ENCODE results near the gene SUPT5H.

The SUPT5H gene

DNA sequence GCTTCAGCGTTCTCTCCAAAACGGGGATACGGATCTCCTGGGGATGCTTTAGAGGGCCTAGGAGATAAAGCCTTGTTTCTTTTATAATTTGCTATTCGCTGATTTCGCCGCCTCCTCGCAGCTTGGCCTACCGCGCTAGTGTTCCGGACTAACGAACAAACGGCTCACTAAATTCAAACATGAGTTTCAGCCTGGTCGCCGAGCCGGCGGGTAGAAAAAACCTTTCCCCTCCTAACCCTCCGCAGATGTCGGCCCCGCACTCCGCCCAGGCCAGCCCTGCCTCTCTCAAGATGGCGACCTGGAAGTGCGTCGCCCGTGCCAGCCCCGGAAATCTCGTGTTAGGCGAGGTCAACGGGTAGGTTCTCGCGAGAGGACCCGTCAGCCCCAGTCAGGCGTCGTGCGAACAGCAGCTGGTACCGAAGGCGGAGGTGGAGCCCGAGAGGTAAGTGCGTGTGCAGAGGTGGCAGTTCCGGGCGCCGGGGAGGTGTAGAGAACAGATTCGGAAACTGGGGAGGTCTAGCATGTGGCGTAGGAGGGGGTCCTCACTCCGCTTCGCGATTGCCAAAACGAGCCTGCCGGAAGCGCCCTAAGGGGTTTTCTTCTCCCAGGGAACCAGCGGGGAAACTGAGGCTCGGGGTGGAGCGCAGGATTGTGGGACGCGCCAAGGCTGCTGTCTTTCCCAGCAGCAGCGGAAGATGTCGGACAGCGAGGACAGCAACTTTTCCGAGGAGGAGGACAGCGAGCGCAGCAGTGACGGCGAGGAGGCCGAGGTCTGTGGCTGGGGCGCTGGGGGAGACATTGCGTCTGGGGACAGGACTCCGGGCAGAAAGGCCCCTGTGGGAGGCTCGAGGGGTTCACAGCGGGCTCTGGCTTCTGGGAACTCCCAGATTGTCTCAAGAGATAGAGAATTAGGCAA lies at the start of gene SUPT5H:
Gene SUPT5H, plus strand, starts transcription at position 387 of the 916 bp plus-strand sequence. Its CDS starts 309 bp downstream, at position 696.
- DNase-seq = peak; percentile 100

DNA sequence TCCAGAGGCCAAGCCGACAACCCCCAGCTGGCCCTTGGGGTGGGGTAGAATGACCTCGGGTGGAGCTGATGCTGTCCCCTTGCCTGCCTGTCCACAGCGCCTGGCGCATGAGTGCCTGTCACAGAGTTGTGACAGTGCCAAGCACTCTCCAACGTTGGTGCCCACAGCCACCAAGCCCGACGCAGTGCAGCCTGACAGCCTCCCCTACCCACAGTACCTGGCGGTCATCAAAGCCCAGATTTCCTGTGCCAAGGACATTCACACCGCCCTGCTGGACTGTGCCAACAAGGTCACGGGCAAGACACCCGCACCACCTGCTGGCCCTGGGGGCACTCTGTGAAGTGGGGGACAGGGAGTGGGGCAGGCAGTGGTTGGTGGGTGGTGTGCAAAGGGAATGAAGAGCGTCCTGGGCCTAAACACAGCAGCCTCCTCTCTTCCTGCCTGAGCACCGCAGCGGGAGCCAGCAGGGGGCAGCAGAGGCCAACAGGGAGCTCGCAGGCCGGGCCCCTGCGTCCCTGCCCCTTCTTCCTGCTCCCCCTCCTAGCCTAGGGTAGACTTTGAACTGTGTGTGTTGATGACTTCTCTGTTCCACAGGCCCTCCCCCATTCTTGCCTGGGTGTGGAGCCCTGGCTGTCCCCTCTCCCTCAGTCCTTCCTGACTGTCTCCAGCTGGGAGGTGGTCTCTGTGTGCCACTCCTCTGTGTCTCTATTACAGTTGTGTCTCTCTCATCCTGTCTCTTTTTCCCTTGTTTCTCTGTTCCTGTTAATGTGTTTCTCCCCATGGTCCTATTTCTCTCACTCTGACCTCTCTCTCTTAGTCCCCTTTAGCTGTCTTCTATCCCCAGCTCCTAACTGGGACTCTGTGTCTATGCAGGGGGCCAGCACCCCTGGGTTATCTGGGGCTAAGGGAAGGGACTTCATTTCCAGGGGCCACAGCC lies 47.8 kb upstream of the SUPT5H start:
- peak; percentile 67 for DNase-seq

DNA sequence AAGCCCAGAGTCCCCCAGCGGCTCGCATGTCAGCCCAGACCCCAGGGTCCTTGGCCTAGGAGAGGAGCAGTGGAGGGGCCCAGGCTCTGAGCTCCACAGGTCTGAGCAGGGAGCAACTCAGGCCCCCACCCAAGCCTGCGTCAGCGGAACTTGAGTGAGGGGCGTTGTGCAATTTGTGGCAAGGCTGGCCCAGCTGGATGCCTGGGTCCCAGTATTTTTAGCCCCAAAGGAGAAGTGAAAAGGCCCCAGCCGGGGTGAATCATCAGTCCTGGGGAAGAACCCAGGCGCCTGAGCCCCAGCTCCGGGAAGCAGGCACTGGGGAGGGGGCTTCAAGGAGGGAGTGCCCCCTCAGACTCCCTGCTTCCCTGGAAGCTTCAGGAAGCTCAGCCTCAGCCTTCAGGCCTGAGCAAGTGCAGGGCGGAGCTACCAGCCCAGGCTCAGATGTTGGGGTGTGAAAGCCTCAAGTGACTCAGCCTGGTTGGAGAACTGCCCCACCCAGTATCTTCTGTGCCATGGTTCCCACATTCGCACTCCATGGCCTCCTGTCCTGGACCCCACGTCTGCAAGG lies 47.0 kb upstream of the SUPT5H start:
- DNase-seq = no peak

DNA sequence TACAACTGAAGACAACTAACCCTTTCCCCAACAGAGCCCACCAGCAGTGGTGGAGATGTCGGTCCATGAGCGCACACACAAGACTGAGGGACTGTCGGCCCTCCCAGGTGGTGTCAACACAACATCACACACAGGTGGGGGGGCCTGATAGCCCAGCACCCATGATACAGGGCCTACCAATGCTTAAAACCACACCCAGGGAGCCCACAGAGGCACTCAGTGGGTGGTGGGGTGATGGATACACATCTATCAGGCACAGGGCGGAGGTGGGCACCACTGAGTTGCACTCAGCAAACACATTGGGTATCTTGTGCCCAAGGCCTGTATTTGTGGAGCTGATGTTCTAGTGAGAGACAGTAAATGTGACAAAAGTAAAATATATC lies 45.7 kb upstream of the SUPT5H start:
- DNase-seq = no peak

DNA sequence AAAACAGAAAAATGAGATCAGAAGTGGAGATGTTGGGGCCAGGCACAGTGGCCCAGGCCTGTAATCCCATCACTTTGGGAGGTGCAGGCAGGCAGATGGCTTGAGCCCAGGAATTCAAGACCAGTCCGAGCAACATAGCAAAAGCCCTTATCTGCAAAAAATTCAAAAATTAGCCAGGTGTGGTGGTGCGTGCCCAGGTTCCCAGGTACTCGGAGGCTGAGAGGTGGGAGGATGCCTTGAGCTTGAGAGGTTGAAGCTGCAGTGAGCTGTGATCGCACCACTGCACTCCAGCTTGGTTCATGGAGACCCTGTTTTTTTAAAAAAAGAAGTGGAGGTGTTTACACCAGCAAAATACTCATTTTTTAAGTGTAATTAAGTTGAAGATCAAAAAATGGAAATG lies 45.3 kb upstream of the SUPT5H start:
- no peak for DNase-seq

DNA sequence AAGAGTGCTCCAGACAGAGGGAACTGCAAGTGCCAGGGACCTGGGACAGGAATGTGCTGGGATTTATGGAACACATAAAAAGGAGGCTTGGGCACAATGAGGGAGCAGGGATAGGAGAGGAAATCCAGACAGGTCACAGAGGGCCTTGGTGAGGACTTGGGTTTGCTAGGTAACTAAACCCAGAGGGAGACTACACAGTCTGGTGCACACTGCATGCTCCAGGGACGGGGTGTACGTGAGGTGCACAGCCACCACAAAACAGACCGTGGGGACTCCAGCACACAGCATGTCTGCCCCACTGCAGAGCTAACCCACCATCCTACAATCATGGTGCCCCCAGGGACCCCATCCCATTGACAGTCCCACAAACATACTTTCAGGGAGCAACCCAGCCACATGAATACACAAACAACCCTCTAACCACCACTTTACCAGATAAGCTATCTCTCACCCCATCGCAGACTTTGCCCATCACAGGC lies 44.3 kb upstream of the SUPT5H start:
- no peak for DNase-seq

DNA sequence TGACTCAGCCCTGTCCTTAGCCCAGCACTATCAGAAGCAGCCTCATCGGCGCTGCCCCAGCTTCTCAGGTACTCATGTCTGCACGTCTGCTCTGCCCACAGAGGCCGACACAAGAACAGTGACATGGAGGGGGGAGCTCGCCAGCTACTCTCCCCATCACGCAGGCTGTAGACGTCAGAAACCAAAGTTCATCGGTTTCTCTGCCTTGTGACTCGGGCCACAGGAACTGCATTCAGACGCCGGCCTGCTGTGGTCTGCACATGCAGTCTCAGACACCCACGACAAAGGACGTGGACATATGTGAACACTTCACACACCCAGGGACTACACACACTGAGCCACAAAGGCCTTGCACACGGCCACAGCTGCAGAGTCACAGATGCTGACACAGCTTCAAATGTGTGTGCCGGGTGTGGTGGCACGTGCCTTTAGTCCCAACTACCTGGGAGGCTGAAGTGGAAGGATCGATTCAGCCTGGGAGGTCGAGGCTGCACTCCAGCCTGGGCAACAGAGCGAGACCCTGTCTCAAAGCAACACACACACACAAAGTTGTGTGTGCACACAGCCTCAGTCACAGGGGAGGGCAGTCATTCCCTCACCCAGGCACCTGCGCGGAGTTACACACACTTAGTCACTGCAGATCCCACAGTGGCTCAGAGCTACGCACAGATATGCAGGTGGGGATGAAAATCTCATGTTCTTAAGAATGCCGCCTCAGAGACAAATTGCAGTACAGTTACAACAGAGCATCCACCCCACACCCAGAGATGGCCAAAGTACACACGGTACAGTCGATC lies 43.6 kb upstream of the SUPT5H start:
- no peak for DNase-seq

DNA sequence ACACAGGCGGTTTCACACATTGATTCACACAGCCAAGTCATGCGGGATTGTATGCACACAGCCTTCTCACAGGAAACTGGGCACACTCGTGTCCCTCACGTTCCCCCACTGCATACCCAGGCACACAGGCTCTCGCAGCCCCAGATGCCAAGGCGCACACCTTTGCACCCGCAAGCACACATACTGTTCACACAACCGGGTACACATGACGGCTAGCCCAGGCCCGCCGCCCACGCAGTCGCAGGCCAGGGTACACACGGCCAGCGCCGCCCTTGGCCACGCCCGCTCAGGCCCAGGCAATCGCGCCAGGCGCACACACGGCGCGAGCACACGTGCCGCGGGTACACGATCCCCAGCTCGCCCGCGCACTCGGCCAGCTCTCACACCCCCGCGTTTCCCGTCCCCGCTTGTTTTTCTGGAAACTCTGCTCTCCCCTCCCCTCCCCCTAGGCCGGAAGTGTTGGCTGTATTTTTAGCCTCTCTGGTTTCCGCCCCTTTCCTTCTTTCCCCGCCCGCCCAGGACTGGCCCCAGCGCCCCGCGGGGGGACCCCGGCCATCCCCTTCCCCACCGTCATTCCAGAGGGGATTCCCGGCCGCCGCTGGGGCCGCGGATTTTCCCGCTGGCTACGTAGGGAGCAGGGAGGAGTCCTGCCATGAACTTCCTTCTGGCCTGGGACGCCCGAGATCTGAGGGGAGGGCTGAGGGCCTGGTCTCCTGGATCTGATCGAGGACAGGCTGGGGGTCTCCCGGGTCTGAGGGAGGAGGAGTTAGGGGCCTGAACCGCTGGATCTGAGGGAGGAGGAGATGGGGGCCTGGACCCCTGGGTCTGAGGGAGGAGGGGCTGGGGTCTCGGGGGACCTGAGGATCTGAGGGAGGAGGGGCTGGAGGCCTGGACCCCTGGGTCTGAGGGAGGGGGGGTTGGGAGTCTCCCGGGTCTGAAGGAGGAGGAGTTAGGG lies 42.8 kb upstream of the SUPT5H start:
- peak; percentile 74 for DNase-seq

DNA sequence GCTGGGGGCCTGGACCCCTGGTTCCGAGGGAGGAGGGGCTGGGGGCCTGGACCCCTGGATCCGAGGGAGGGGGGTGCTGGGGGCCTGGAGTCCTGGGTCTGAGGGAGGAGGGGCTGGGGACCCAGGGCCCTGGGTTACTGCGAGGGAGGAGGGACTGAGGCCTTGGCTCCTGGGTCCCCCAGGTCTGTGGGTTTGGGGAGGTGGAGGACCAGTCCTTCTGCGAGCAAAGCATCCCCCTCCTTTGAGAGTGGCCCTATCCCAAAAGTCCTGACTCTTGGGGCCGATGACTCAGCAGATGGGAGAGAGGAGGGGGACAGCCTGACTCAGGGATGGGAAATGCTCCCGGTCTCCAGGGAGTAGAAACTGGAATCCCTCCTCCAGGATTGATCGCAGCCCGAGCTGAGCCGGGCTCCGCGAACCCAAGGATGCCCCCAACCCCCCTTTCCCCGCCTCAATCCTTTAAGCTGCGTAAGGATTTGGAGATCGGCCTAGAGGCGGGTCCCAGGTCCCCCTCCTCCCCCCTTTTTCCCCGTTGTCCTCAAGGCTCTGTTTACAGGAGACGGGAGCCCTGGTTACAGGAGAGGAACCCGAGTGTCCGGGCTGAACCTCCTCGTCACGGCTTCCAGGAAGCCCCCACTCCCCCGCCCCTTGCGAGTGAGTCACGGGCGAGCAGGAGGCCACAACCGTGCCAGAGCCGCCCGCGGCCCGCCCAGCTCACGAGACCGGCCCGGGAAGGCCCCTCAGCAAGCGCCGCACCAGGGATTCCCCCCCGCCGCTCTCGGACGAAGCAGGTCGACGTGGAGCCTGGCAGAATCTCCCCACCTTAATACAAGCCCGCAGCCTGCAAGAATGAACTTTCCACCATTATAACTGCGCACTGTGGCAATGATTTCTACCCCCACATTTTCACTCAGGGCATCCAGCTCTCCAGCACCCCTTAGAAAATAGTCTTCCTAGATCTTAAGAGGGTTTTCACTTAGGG lies 41.8 kb upstream of the SUPT5H start:
- DNase-seq = peak; percentile 80

DNA sequence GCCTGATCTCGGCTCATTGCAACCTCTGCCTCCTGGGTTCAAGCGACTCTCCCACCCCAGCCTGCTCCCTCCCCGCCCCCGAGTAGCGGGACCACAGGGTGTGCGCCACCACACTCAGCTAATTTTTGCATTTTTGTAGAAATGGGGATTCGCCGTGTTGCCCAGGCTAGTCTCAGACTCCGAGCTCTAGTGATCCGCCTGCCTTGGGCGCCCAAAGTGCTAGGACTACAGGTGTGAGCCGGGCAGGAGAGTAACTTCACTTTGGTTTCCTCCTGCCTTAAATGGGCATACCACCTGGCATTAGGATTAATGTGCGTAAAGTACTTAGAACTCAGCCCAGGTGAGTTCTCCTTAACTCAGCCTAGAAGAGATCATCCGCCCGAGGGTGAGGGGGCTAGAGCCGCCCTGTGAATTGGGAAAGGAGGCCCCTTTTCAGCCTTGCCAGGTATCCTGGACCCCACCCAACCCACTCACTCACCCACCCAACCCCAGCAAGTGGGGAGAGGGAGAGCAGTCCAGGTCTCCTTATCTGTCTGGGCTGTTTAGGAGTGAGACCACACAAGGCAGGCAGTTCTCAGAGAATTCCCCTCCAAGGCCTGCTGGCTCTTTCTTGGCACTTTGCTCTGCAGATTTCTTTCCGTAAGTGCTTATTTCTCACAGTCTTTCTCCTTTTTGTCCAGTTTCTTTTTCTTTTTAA lies 40.0 kb upstream of the SUPT5H start:
- DNase-seq = no peak

DNA sequence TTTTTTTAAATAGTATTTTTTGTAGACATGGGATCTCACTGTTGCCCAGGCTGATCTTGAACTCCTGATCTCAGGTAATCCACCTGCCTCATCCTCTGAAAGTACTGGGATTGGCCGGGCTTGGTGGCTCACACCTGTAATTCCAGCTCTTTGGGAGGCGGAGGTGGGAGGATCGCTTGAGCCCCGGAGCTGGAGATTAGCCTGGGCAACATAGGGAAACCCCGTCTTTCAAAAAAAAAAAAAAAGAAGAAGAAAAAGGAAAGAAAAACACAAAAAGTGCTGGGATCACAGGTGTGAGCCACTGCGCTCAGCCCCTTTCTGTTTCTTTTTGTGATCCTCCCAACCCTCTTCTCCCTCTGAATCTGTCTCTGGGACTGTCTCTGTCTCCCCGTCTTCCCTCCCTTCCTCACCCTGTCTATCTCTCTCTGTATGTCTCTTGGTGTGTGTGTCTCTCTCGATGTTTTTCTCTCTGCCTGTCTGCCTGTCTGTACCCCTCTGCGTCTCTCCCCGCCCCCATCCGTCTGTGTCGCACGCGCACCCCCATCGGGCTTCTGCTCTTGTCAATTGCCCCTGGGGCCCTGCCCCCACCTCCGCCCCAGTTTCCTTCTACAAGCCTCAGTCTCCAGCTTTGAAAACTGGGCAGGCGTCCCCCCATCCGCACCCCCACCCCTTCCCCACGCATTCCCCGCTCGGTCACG lies 39.3 kb upstream of the SUPT5H start:
- DNase-seq = no peak

DNA sequence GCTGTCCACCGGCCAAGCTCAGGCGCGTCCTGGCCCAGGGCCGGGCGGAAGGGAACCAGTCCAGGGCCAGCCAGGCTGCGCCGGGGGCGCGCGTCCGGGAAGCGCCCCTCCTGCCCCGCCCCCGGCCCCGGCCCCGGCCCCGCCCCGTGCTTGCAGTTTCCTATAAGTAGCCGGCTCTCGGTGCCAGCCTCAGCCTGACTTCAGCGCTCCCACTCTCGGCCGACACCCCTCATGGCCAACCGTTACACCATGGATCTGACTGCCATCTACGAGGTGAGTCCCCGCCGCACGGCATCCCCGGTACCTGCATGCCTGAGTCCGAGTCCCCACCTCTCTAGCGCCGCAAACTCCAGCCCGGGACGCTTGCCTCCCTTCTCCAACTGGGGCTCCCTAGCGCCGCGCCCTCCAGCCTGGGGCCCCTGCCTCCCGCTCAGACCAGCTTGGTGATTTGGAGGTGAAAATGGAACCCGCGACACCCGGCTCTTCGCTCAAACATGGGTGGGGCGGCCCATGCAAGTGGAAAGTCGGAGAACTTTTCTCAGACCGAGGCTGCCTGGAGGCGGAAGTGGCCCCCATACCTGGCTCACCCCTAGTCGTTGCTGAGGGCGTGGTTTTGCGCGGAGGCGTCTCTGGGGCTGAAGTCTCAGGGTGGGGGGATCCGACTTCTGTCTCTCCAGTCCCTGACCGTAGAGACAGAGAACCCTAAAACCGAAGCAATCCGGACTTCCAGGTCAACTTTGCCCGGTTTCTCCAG lies 38.5 kb upstream of the SUPT5H start, which contains the start of gene ZFP36:
Gene ZFP36, plus strand, starts transcription at position 192 of the 754 bp plus-strand sequence. Its CDS starts 58 bp downstream, at position 250.
- DNase-seq = peak; percentile 78

DNA sequence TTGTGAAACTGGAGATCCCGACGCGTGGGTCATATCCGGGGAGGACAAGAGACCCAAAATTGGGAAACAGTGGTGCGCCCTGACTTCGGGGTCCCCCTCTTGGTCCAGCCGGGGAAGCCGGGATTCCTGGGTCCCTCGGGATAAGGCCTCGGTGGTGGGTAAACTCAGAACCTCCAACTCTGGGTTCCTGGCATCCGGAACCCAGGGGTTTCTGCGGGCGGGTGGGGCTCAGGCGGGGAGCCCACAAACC lies 38.0 kb upstream of the SUPT5H start:
- no peak for DNase-seq

DNA sequence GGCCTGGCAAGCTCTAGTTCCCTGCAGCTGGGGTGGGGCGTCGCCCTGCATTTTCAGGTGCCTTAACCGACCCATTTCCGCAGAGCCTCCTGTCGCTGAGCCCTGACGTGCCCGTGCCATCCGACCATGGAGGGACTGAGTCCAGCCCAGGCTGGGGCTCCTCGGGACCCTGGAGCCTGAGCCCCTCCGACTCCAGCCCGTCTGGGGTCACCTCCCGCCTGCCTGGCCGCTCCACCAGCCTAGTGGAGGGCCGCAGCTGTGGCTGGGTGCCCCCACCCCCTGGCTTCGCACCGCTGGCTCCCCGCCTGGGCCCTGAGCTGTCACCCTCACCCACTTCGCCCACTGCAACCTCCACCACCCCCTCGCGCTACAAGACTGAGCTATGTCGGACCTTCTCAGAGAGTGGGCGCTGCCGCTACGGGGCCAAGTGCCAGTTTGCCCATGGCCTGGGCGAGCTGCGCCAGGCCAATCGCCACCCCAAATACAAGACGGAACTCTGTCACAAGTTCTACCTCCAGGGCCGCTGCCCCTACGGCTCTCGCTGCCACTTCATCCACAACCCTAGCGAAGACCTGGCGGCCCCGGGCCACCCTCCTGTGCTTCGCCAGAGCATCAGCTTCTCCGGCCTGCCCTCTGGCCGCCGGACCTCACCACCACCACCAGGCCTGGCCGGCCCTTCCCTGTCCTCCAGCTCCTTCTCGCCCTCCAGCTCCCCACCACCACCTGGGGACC lies 37.6 kb upstream of the SUPT5H start:
- DNase-seq = no peak

DNA sequence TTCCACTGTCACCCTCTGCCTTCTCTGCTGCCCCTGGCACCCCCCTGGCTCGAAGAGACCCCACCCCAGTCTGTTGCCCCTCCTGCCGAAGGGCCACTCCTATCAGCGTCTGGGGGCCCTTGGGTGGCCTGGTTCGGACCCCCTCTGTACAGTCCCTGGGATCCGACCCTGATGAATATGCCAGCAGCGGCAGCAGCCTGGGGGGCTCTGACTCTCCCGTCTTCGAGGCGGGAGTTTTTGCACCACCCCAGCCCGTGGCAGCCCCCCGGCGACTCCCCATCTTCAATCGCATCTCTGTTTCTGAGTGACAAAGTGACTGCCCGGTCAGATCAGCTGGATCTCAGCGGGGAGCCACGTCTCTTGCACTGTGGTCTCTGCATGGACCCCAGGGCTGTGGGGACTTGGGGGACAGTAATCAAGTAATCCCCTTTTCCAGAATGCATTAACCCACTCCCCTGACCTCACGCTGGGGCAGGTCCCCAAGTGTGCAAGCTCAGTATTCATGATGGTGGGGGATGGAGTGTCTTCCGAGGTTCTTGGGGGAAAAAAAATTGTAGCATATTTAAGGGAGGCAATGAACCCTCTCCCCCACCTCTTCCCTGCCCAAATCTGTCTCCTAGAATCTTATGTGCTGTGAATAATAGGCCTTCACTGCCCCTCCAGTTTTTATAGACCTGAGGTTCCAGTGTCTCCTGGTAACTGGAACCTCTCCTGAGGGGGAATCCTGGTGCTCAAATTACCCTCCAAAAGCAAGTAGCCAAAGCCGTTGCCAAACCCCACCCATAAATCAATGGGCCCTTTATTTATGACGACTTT lies 36.8 kb upstream of the SUPT5H start:
- DNase-seq = peak; percentile 41
